DOHH2 (cell line): Measurements from ENCODE around the gene IDUA.

Experiments used
- H3F3A ChIP-seq: fragments of 200-600 bp; sonication (generic), shearing (Covaris generic); 2 replicates; pipeline ENCODE4 v1.6.0; 2016; ENCODE audit warnings: antibody characterized with exemption, mild to moderate bottlenecking; ENCODE audit not compliant: control insufficient read depth, insufficient read depth
- H3K27ac ChIP-seq: fragments of 200-600 bp; sonication (generic); 2 replicates; pipeline ENCODE4 v1.5.1; 2014; ENCODE audit warnings: low read depth, mild to moderate bottlenecking, low read length, moderate library complexity
- H3K27me3 ChIP-seq: fragments of 200-600 bp; sonication (generic); 2 replicates; pipeline ENCODE4 v1.6.1; 2014; ENCODE audit warnings: mild to moderate bottlenecking, low read length, mixed read lengths; ENCODE audit not compliant: control insufficient read depth
- H3K36me3 ChIP-seq: fragments of 200-600 bp; sonication (generic); 2 replicates; pipeline ENCODE4 v1.6.1; 2014; ENCODE audit warnings: mild to moderate bottlenecking, low read length, moderate library complexity, mixed read lengths; ENCODE audit not compliant: control insufficient read depth
- H3K4me1 ChIP-seq: fragments of 200-600 bp; sonication (generic); 2 replicates; pipeline ENCODE4 v1.6.1; 2014; ENCODE audit warnings: mild to moderate bottlenecking, low read length, mixed read lengths; ENCODE audit not compliant: control insufficient read depth
- H3K4me2 ChIP-seq: fragments of 200-600 bp; sonication (generic); 2 replicates; pipeline ENCODE4 v1.6.0; 2014; ENCODE audit warnings: mild to moderate bottlenecking, low read length, moderate library complexity
- H3K4me3 ChIP-seq: fragments of 200-600 bp; sonication (generic); 2 replicates; pipeline ENCODE4 v1.5.1; 2014; ENCODE audit warnings: mild to moderate bottlenecking, low read length, mixed read lengths
- H3K79me2 ChIP-seq: fragments of 200-600 bp; sonication (generic); 2 replicates; pipeline ENCODE4 v1.6.1; 2014; ENCODE audit warnings: mild to moderate bottlenecking, low read length, mixed read lengths; ENCODE audit not compliant: control insufficient read depth
- H3K9me2 ChIP-seq: fragments of 200-600 bp; sonication (generic); replicated peaks from 2 replicates; pipeline ENCODE4 v1.6.1; 2014; ENCODE audit warnings: mild to moderate bottlenecking, low read length, mixed read lengths; ENCODE audit not compliant: control insufficient read depth
- H3K9me3 ChIP-seq: fragments of 200-600 bp; sonication (generic); 2 replicates; pipeline ENCODE4 v1.6.1; 2014; ENCODE audit warnings: antibody characterized with exemption, low read length, mixed read lengths; ENCODE audit not compliant: control insufficient read depth, insufficient read depth
- H4K20me1 ChIP-seq: fragments of 200-600 bp; sonication (generic); 2 replicates; pipeline ENCODE4 v1.6.0; 2014; ENCODE audit warnings: low read depth, mild to moderate bottlenecking, antibody characterized with exemption, low read length, moderate library complexity; ENCODE audit not compliant: control insufficient read depth, insufficient read depth
- EZH2phosphoT487 ChIP-seq: fragments of 200-600 bp; sonication (generic); IDR thresholded peaks from 2 replicates; pipeline ENCODE4 v1.6.1; 2017; ENCODE audit warnings: borderline replicate concordance, mild to moderate bottlenecking, antibody characterized with exemption, low read length, moderate library complexity, mixed read lengths
- TF ChIP-seq, protein P1 (sequence below): fragments of 200-600 bp; sonication (generic); IDR thresholded peaks from one replicate; pipeline ENCODE4 v1.5.1; 2014; ENCODE audit warnings: antibody characterized with exemption, mild to moderate bottlenecking, low read depth, low read length; ENCODE audit not compliant: poor library complexity, severe bottlenecking

IDUA gene

DNA sequence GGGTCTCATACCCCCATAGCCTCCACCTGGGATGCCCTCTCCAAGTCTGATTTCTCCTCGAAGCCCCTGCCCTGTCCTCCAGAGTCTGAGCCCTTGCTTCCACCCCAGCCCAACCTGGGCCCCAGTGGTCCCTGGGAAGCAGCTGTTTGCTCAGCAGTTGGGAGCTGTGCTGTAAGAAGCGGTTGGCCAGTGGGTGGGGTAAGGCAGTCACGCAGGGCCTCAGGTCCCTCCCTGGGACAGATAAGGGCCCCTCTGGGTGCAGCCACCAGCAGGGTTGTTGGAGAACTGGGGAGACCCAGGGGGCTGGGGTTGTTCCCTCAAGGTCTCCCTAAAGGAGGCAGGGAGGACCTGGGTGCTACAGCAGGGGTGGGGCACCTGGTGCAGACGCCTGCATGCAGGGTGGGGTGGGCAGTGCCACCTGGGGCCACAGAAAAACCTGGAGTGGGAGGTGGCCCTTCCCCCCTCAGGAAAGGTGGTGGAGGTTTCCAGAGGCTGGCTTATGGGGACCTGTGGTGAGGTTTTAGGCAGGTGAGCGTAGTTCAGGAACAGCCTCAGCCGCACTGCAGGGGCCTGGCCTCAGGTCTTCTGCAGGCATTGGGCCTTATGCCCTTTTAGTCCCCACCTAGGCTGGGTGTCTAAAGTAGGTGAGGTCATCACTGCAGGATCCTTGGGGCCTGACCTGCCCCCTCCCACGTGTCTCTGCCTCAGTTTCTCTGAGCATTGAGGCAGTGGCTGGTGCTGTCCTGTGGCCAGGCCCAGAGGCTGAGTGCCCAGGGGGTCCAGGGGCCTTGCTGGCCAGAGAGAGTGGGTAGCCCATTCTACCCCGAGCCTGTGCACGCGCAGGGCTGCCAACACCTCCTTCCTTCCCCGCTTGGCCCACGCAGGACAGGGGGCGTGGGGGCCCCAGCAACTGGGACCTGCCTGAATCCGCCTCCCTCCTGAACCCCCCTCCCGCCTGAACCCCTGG lies 9.5 kb downstream of the IDUA start:
- Histone ChIP-seq H3K9me3 (no peaks in the 10 kb centered on the region), H4K20me1 (no peaks in the 10 kb centered on the region), H3K4me1 (peaks cover 35% of the 10 kb centered on the region), H3F3A (no peaks in the 10 kb centered on the region), H3K9me2 (no peaks in the 10 kb centered on the region), H3K27ac (no peak overlapping the region), H3K79me2 (no peaks in the 10 kb centered on the region), H3K4me2 (no peak overlapping the region), H3K4me3 (no peak overlapping the region), H3K27me3 (peaks cover 37% of the 10 kb centered on the region), H3K36me3 (no peaks in the 10 kb centered on the region)
- TF ChIP-seq EZH2phosphoT487, result no peak
- TF ChIP-seq, protein P1, sequence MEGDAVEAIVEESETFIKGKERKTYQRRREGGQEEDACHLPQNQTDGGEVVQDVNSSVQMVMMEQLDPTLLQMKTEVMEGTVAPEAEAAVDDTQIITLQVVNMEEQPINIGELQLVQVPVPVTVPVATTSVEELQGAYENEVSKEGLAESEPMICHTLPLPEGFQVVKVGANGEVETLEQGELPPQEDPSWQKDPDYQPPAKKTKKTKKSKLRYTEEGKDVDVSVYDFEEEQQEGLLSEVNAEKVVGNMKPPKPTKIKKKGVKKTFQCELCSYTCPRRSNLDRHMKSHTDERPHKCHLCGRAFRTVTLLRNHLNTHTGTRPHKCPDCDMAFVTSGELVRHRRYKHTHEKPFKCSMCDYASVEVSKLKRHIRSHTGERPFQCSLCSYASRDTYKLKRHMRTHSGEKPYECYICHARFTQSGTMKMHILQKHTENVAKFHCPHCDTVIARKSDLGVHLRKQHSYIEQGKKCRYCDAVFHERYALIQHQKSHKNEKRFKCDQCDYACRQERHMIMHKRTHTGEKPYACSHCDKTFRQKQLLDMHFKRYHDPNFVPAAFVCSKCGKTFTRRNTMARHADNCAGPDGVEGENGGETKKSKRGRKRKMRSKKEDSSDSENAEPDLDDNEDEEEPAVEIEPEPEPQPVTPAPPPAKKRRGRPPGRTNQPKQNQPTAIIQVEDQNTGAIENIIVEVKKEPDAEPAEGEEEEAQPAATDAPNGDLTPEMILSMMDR, result no peak

DNA sequence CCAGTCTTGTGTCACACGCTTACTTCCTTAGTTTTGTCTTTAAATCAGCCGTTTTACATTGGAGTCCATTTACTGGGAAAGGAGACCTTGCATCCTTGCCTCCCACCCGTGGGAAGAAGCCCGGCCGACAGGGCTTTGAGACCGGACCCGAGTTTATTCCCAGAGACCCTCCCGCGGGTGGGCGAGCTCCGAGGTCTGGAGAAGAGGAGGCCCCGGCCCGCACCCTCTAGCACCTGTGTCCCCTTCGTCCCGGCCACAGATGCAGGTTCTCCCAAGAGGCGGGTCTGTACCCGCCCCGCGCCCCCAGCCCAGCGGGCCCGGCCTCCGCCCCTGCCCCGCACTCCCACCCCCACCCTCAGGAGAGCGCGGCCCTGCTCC lies 10.1 kb downstream of the IDUA start:
- Histone ChIP-seq H3K9me3 (no peaks in the 10 kb centered on the region), H3F3A (no peaks in the 10 kb centered on the region), H3K4me3 (no peak overlapping the region), H3K27me3 (peaks cover 37% of the 10 kb centered on the region), H3K79me2 (no peaks in the 10 kb centered on the region), H4K20me1 (no peaks in the 10 kb centered on the region), H3K4me1 (peaks cover 35% of the 10 kb centered on the region), H3K27ac (no peak overlapping the region), H3K4me2 (no peak overlapping the region), H3K36me3 (no peaks in the 10 kb centered on the region), H3K9me2 (no peaks in the 10 kb centered on the region)
- TF ChIP-seq, protein P1, result no peak
- no peak for TF ChIP-seq EZH2phosphoT487

DNA sequence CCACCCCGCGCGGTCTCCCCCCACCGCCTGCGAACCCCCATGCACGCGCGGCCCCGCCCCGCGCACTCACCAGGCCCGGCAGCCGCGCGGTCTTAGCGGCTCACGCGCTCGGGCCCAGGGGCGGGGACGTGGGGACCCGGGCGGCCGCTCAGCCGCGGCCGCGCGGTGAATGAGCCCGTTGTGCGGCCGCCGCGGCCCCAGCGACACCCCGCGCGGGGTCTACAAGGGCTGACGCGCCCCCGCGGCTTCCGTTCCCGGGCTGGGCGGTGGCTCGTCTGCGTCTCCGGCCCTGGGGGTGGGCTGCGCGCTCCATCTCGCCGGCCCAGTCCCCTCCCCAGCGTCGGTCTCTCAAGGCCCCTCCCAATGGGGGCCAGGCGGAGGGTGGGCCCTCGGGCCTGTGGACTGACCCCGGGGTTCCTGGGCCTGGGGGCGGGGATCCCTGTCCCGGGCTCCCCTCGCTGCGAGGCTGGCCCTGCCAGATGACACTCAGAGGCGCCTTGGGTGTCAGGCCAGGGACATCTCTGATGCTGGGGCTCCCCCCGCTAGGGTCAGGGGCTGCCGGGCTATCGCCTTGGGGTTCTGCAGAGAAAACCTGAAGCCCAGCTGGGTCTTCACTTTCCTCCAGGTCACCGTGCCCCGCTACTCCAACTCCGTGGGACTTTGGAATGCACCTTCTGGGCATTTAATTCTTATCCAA lies 10.7 kb downstream of the IDUA start:
- peaks cover 35% of the 10 kb centered on the region for H3K4me1 ChIP-seq
- no peak overlapping the region for H3K4me3 ChIP-seq
- 0 out of 2 replicates have a peak overlapping the region, but pooled peaks have one; percentile 16 for H3K4me2 ChIP-seq
- no peak overlapping the region for H3K27ac ChIP-seq
- no peaks in the 10 kb centered on the region for H3K36me3 ChIP-seq
- H3F3A ChIP-seq, result no peaks in the 10 kb centered on the region
- H3K9me2 ChIP-seq, result no peaks in the 10 kb centered on the region
- TF ChIP-seq, protein P1, result no peak
- TF ChIP-seq EZH2phosphoT487, result no peak
- no peaks in the 10 kb centered on the region for H4K20me1 ChIP-seq
- H3K27me3 ChIP-seq, result peaks cover 37% of the 10 kb centered on the region
- no peaks in the 10 kb centered on the region for H3K9me3 ChIP-seq
- H3K79me2 ChIP-seq, result no peaks in the 10 kb centered on the region
